HG03521 (cell line): Measurements from ENCODE around the gene SH3YL1.
A peak's percentile ranks its signal among the peaks of the same experiment; 100 is the strongest.

ENCODE experiments used
- ATAC-seq: cut with Tn5 transposase; IDR thresholded peaks from one replicate; pipeline ENCODE4 v1.9.1; 2021; ENCODE audit warnings: mild to moderate bottlenecking, moderate library complexity; ENCODE audit not compliant: unreplicated experiment

SH3YL1 gene, protein sequence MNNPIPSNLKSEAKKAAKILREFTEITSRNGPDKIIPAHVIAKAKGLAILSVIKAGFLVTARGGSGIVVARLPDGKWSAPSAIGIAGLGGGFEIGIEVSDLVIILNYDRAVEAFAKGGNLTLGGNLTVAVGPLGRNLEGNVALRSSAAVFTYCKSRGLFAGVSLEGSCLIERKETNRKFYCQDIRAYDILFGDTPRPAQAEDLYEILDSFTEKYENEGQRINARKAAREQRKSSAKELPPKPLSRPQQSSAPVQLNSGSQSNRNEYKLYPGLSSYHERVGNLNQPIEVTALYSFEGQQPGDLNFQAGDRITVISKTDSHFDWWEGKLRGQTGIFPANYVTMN

DNA sequence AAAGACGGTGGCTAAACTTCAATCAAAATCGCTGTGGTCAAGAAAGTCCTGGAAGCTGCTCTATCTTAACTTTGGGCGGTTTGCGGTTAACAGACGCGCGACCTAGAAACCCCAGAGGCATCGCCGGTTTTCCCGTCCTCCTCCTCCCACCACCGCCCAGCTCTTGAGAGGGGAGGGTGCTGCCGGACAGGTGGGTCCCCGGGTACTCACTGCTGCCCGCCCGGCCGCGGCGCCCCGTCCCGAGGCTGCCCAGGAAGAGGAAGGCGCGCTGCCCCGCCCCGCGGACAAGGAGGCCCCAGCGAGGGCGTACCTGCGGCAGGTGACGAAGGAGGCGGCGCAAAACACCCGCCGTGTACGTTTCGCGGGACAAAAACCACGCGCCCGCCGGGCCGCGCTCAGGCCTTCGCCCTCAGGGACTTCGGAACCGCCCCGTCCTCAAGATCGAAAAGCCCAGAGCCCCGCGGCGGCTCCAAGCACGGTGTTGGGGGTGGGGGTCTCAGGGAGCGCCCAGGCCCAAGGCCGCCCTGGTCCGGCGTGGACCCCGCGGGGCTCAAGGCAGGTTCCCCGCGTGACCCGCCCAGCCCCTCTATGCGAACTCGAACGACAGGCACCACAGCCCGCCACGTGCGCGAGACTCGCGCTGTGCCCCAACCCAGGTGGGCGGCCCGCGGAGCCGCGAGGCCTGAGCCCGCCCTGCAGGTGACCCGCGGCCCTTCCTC is at the start of gene SH3YL1:
TSS of gene SH3YL1 (minus strand) at position 259 of the 719 bp plus-strand sequence. CDS start at position 211, 48 bp downstream.
- ATAC-seq: peak; percentile 25

GRCh38 chr2:310994-311393 is 47.2 kb upstream of the SH3YL1 start:
- ATAC-seq: no peak

DNA sequence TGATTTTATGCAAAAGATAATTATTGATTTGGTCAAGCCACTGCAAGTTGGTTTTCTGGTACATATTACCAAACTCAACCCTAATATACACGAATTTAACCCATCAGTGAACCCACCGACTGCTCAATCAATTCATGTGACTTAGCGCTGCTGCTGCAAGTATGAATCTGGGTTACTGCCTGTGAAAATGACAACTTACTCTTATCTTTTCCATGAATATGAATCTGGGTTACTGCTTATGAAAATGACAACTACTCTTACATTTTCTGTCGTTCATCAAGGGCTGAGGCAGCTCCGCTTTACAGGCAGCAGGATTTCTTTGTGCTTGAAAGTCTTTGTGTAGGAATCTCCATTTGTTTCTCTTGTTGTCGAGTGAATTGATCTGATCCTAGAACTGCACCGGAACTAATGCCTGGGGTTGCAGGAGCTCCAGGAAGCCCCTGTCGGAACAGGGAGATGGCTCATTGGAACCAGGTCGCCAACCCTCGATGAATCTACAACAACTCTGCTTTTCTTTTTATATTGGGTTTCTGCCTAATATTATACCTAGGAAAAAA is 46.2 kb upstream of the SH3YL1 start:
- ATAC-seq: no peak

- no peak for ATAC-seq
These were observed 45.5 kb upstream of the SH3YL1 start for GRCh38 chr2:309148-309953.

DNA sequence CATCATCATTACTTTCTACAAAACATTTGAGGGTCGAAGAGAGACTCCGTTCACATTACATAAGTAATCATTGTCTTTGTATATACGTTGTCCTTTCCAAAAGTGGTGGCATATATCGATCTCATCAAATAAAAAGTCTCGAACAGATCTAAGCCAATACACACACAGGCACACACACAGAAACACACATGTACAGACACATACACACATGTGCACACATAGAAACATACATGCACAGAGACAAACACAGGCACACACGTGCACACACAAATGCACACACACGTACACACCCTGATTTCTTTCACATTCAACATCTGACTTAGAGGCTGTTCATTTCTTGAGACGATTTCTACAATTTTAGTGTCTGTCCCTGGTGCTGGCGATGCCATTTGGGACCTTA is 41.5 kb upstream of the SH3YL1 start:
- ATAC-seq: no peak

- ATAC-seq: no peak
These were observed 32.5 kb upstream of the SH3YL1 start for GRCh38 chr2:296354-296753.

GRCh38 chr2:295090-295489 is 31.3 kb upstream of the SH3YL1 start:
- no peak for ATAC-seq

GRCh38 chr2:290090-290722 is 26.4 kb upstream of the SH3YL1 start:
- no peak for ATAC-seq

DNA sequence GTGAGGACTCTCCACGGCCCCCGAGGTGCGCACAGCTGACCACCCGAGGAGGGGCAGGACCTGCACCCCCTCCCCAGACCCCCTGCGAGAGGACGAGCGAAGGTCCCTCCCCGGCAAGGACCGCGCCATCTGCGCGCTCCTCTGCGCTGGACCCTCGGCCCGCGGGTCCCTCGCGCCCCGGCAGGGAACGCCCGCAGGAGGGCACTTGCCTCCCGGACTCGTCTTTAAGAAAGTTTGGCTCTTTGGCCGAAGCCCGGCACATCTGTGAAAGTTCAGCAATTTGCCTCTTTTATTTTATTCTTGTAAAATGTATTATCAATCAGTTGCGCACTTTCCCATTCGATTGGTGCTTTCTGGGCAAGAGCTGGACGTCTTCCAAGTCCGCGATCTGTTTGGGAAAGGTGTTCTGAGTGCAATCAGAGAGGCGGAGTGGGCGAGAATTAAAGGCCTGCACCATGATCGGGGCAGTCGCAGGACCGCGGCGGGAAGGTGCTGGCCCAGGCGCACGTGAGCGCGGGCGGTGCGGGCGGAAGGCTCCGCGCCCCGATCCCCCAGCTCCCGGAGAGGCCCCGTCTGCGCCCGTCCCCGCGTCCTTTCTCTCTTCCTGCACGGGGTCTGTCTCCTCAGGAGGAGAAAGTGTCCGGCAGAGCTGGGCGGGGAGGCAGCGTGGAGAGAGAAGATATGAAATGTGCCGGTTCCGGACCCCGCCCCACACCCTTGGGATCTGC is 25.7 kb upstream of the SH3YL1 start:
- no peak for ATAC-seq

GRCh38 chr2:288758-289361 is 25.0 kb upstream of the SH3YL1 start:
- ATAC-seq: no peak

GRCh38 chr2:287911-288757 is 24.3 kb upstream of the SH3YL1 start, which contains the start of gene ALKAL2:
Gene ALKAL2 (minus strand): TSS chr2:288091. CDS start chr2:287835, 256 bp downstream.
- no peak for ATAC-seq

GRCh38 chr2:287471-287885 is 23.6 kb upstream of the SH3YL1 start:
- ATAC-seq: no peak

DNA sequence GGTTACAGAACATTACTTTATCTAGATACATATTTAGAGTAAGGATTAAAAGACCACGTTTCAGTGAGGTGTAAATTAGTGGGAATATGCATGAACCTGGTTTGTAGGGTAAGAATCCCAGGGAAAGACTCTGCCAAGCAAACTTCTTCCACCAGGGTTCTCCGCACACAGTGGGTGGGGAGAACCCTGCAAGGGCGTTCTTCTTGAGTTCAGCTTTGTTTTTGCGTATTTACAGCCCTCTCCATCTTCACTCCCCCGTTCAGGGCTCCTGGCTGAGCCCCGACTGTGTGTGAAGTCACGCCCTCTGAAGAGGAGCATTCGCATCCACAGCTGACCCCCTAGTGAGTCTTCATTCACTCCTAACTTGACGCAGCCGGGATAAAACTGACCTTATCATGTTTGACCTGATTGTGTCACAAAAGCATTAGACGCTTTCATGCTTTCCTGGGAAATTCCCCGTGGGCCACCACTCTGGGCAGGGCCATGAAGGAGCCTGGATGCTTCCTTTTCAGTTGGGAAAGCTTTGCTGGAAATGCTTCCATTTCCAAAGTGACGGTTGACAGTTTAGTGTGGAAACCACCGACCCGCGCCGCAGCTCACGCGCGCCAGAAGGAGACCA is 23.1 kb upstream of the SH3YL1 start:
- no peak for ATAC-seq

GRCh38 chr2:286035-286434 is 22.2 kb upstream of the SH3YL1 start:
- ATAC-seq: no peak

DNA sequence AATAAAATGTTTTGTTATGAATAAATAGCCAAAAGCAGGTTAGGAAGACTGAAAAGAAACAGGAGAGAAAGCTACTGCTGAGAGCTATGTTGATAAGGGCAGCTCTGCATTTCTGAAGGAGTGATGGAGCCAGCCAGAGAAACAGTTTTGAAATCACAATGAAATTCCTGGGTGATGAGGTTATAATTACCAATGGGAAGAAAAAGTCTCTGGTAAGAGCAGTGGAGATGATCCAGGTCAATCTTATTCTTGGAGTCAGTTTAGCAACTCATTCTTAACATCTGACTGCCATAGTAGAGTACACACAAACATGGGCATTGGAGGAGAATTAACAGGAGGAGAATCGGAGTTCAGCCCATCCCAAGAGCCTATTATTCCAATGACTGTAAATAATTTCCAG is 21.7 kb upstream of the SH3YL1 start:
- no peak for ATAC-seq

GRCh38 chr2:284896-285492 is 21.2 kb upstream of the SH3YL1 start:
- ATAC-seq: no peak

GRCh38 chr2:283996-284794 is 20.4 kb upstream of the SH3YL1 start:
- ATAC-seq: no peak
